ENCODE results near the gene CYP4F12. TPM values are rescaled to one million over a fixed set of nuclear protein-coding genes. Genes with fewer than 3 reads are reported as not detected.

The CYP4F12 gene
- polyA plus RNA-seq, 1 experiment = not detected

DNA sequence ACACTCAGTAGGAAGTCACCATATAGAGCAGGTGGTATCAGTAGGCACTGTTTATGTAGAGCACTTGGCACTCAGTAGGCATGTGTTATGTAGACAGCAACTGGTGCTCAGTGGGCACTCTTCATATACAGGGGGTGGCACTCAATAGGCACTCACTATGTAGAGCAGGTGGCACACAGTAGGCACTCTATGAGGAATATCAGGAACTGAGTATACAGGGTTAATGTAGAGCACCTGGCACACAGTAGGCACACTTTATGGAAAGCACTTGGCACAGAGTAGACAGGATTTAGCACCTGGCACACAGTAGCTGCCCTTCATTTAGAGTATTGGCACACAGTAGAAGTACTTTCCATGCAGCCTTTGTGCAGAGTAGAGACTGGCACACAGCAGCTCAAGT lies 33.3 kb upstream of the CYP4F12 start:
- no peak overlapping the region for H3K4me3 ChIP-seq (ENCODE audit: low read depth, low read length)
- no peak for TF ChIP-seq CTCF (IDR thresholded peaks at IDR 0.05; ENCODE audit: insufficient read depth, low read depth, low read length)
- H3K36me3 ChIP-seq (ENCODE audit: control insufficient read depth, insufficient read depth, low read length) = no peaks in the 10 kb centered on the region
- no peak for DNase-seq (ENCODE audit: low read depth)
- ChIA-PET CTCF (interaction anchor here (0.7 to 1.4 kb wide), 2 partner anchors 10 to 201 kb away, joined by 3 read pairs; no protein-coding TSS in a partner anchor), POLR2A (no interaction called here)
- H3K27me3 ChIP-seq (ENCODE audit: control insufficient read depth, insufficient read depth, low read length) = no peaks in the 10 kb centered on the region

DNA sequence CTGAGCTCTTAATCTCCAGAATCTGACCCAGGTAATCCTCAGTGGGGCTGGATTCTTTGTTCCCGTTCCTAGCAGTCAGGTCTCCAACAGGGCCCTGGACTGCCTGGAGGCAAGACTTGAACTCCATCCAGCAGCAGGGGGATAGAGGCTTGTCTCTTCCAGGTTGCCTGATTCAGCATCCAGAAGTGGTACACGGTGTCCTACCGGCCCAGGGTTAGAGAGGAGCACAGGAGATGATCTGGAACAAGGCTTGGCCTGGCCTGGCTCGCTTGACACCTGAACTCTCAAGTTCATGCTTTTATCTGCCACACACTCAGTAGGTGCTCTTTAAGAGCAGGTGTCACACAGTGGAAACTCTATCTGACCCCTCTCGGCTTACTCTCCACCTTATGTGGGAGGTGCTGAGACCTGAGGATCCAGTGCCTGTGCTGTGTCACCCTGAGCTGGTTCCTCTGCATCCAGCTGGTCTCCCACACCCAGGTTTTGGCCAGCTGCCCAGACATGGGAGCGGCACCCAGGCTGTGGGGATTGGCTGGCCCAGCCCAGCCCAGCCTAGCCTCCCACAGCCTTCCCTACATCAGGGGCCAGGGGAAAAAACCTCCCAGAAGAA lies 32.5 kb upstream of the CYP4F12 start, which contains the start of gene CYP4F3:
Gene CYP4F3 (plus strand): TSS at position 604 of the 610 bp plus-strand sequence. CDS start 519 bp downstream, outside the sequence.
- Histone ChIP-seq H3K4me3 (ENCODE audit: low read depth, low read length) (no peak within 1 kb of the TSS), H3K27me3 (ENCODE audit: control insufficient read depth, insufficient read depth, low read length) (no peaks in the 10 kb centered on the region), H3K36me3 (ENCODE audit: control insufficient read depth, insufficient read depth, low read length) (no peaks in the 10 kb centered on the region)
- CTCF ChIA-PET = interaction anchor here (1.4 kb wide), 1 partner anchor 11 kb away, joined by 3 read pairs; no protein-coding TSS in a partner anchor
- POLR2A ChIA-PET = no interaction called here
- TF ChIP-seq CTCF (IDR thresholded peaks at IDR 0.05; ENCODE audit: insufficient read depth, low read depth, low read length) = no peak
- no peak for DNase-seq (ENCODE audit: low read depth)

DNA sequence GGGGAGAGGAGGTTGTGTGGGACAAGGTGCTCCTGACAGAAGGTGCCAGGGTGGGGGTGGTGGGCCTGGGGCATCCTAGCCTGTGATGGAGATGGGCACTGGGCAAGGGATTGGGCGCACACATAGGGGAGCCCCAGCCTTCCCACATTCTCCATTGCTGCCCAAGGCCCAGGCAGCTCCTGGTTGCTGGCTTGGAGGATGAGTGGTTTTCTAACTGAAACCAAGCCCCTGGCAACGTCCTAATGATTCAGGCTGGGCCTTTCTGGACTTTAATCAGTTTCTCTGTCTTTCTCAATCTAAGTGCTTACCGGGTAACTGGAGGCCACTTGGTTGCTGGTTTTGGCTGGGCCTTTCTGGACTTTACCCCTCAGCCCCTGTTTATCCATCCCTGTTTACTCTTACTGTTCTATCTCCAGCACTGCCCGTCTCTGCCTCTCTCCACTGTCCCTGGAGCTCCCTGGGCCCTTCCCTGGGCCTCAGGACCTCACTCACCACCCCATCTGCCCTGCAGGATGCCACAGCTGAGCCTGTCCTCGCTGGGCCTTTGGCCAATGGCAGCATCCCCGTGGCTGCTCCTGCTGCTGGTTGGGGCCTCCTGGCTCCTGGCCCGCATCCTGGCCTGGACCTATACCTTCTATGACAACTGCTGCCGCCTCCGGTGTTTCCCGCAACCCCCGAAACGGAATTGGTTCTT lies 31.8 kb upstream of the CYP4F12 start:
- Histone ChIP-seq H3K27me3 (ENCODE audit: control insufficient read depth, insufficient read depth, low read length) (no peaks in the 10 kb centered on the region), H3K4me3 (ENCODE audit: low read depth, low read length) (no peak overlapping the region), H3K36me3 (ENCODE audit: control insufficient read depth, insufficient read depth, low read length) (no peaks in the 10 kb centered on the region)
- no peak for DNase-seq (ENCODE audit: low read depth)
- no peak for TF ChIP-seq CTCF (IDR thresholded peaks at IDR 0.05; ENCODE audit: insufficient read depth, low read depth, low read length)
- CTCF ChIA-PET = no interaction called here
- POLR2A ChIA-PET = no interaction called here

DNA sequence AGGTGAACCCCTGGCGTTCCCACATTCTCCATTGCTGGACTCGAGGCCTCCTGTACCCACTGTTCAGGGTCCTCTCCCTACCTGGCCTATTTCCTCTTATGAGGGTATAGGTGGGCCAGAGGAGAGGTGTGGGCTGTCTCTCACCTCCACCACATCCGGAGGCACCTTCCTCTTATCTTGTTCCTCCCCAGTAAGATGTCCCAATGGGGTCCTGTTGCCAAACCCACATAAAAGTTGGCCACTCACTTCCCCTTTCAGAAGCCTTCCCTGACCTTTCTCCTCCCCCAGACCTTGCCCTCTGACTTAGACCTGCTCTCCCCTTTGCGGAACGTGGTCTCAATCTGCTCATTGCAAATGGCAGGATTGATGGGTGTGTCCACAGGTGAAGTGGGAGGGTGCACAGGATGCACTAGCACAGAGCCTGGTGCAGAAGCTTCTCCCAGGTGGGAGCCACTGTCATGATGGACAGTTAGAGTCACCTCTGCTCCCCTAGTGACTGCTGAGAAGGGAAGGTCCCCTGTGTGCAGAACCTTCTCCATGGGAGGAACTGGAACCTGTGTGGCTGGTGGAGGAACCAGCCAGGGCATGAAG lies 30.9 kb upstream of the CYP4F12 start:
- Histone ChIP-seq H3K36me3 (ENCODE audit: control insufficient read depth, insufficient read depth, low read length) (no peaks in the 10 kb centered on the region), H3K27me3 (ENCODE audit: control insufficient read depth, insufficient read depth, low read length) (no peaks in the 10 kb centered on the region), H3K4me3 (ENCODE audit: low read depth, low read length) (no peak overlapping the region)
- no peak for DNase-seq (ENCODE audit: low read depth)
- no peak for TF ChIP-seq CTCF (IDR thresholded peaks at IDR 0.05; ENCODE audit: insufficient read depth, low read depth, low read length)
- ChIA-PET POLR2A (no interaction called here), CTCF (no interaction called here)

GRCh38 chr19:15642807-15643206 lies 30.1 kb upstream of the CYP4F12 start:
- no peak for DNase-seq (ENCODE audit: low read depth)
- Histone ChIP-seq H3K4me3 (ENCODE audit: low read depth, low read length) (no peak overlapping the region), H3K27me3 (ENCODE audit: control insufficient read depth, insufficient read depth, low read length) (no peaks in the 10 kb centered on the region), H3K36me3 (ENCODE audit: control insufficient read depth, insufficient read depth, low read length) (no peaks in the 10 kb centered on the region)
- ChIA-PET CTCF (no interaction called here), POLR2A (no interaction called here)
- no peak for TF ChIP-seq CTCF (IDR thresholded peaks at IDR 0.05; ENCODE audit: insufficient read depth, low read depth, low read length)

All from BJ (cell line).